GM10266 (cell line): ENCODE results near the gene REEP5.
"Not testable (repeated sequence)": the region's sequence is repeated elsewhere in the genome, so short reads cannot be mapped to it uniquely, and the experiment has no call there.

Experiments used
- DNase-seq: peaks from one replicate; pipeline ENCODE4 v3.0.0; 2012; ENCODE audit errors: extremely low spot score
- TF ChIP-seq, protein P1 (sequence below): IDR thresholded peaks from 2 replicates; pipeline ENCODE4 v1.5.1; 2012; ENCODE audit warnings: mild to moderate bottlenecking, low read depth; ENCODE audit not compliant: control insufficient read depth, insufficient read depth; ENCODE audit errors: missing control alignments

The REEP5 gene

DNA sequence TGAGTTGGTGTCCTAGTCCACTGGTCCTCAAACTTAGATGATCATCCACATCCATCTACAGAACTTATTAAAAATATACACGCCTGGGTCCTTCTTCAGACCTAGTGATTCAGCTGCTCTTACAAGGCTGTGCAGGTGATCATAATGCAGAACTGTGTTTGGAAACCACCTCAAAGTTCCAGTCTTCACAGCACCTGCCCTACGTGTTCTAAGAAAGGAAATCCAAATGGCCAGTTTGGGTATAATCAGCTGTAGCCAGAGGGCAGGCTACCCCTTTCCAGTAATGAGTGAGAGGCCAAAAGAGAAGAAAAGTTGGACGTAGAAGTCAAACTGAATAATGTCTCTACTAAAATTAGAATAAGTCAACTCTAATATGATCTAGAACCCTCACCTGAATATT is 15.4 kb downstream of the REEP5 start:
- no peak for DNase-seq
- TF ChIP-seq, protein P1, sequence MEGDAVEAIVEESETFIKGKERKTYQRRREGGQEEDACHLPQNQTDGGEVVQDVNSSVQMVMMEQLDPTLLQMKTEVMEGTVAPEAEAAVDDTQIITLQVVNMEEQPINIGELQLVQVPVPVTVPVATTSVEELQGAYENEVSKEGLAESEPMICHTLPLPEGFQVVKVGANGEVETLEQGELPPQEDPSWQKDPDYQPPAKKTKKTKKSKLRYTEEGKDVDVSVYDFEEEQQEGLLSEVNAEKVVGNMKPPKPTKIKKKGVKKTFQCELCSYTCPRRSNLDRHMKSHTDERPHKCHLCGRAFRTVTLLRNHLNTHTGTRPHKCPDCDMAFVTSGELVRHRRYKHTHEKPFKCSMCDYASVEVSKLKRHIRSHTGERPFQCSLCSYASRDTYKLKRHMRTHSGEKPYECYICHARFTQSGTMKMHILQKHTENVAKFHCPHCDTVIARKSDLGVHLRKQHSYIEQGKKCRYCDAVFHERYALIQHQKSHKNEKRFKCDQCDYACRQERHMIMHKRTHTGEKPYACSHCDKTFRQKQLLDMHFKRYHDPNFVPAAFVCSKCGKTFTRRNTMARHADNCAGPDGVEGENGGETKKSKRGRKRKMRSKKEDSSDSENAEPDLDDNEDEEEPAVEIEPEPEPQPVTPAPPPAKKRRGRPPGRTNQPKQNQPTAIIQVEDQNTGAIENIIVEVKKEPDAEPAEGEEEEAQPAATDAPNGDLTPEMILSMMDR = no peak

DNA sequence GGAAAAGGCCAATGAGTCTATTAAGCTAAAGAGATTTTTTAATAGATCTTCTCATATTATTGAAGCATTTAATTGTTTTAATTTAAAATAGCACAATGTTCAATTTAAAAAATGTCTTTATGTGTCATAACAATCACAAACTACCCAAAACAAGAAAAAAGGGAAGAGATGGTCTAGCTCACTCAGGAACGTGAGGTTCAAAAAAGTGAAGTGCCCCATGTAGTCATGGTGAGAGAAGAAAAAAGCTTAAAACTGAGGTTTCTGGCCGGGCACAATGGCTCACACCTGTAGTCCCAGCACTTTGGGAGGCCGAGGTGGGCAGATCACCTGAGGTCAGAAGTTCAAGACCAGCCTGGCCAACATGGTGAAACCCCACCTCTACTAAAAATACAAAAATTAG is 17.0 kb downstream of the REEP5 start:
- DNase-seq = not testable (repeated sequence)

DNA sequence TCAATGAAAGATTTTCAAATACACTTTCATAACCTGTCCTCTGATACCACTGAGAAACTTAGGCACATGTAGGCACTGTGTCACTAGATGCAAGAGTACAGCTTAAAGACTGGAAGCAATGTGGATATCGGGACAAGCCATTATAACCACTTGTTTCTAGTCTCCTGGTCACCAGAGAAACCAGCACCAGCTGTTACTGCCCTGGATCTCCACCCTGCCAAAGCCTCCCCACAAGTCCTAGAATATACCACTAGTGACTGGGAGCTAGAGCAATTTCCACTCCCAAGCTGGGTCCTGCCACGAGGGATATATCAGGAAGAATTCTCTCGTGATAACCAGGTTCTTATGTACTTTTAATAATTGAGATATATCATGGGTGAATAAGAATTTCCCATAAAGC is 19.5 kb downstream of the REEP5 start:
- no peak for DNase-seq

DNA sequence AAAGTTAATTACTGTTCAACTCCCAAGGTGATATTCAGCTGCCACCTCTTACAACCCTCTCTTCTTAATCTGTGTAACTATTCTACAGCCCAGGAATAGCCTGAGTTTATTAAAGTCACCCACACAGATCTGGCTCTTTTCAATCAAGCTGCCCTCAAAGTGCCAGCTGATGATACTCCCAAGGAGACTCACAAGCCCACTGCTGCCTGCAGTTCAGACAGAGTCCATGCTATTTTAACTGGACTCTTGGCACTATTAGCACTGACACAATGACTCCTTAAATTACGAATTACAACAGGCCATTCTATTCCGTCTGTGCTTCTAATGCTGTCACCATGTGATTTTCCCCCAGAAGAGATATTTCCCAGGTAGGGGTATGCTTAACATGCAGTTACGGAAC is 26.3 kb downstream of the REEP5 start:
- DNase-seq = no peak

More for the DNA sequence above, 19.5 kb downstream of the REEP5 start:
- TF ChIP-seq, protein P1 = no peak

DNA sequence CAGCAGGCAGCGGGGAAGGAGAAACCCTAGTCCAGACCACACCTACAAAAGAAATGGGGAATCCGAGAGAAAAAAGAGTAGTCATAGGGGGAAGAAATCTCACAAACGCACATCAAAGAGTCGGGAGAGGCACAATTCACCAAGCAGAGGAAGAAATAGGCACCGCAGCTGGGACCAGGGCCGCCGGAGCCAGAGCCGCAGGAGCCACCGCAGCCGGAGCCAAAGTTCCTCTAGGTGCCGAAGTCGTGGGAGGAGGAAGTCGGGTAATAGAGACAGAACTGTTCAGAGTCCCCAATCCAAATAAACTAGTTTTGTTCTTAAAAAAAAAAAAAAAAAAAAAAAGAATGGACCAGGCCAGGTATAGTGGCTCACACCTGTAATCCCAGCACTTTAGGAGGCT is 29.3 kb downstream of the REEP5 start:
- no peak for DNase-seq
- TF ChIP-seq, protein P1 = no peak

More for the DNA sequence above, 26.3 kb downstream of the REEP5 start:
- TF ChIP-seq, protein P1 = no peak

DNA sequence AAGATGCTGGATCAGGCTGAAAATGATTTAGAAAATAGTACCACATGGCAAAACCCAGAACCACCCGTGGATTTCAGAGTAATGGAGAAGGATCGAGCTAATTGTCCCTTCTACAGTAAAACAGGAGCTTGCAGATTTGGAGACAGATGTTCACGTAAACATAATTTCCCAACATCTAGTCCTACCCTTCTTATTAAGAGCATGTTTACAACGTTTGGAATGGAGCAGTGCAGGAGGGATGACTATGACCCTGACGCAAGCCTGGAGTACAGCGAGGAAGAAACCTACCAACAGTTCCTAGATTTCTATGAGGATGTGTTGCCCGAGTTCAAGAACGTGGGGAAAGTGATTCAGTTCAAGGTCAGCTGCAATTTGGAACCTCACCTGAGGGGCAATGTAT is 30.0 kb downstream of the REEP5 start:
- not testable (repeated sequence) for DNase-seq

DNA sequence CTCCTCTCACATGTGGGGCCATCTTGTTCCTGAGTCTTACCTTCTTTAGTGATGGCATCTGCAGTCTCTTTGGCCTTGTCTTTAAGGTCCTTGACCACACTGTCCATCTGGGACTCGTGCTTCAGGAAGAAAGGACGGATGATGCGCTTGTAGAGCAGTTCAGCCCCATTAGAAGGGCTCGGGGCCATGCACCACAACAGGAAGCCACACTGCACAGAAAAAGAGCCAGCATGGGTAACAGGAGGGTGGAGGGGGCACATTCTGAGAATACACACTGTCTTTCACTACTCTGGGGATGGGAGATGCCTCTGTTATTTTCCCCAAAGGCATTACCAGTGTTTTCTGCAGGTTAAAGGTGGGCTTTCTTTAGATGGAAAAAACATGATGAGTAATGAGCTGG is 35.1 kb downstream of the REEP5 start:
- DNase-seq = no peak
- TF ChIP-seq, protein P1 = no peak

DNA sequence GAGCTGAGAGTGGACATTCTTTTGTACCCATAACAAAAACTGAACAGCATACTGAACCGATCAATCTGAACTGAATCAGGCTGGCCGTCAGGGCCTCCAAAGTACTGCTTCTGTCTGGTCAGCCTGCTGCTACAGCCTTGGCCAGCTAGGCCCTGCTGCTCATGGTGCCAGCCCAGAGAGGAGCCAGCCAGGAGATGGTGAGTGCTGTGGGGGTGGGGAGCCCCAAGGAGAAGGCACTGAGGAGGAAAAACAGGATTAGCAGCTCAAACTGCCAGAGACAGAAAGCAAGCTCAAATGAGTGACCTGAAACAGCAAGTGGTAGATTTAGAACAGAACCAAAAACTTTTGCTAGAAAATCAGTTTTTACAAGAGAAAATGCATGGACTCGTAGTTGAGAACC is 37.0 kb downstream of the REEP5 start:
- no peak for DNase-seq
- TF ChIP-seq, protein P1 = no peak

DNA sequence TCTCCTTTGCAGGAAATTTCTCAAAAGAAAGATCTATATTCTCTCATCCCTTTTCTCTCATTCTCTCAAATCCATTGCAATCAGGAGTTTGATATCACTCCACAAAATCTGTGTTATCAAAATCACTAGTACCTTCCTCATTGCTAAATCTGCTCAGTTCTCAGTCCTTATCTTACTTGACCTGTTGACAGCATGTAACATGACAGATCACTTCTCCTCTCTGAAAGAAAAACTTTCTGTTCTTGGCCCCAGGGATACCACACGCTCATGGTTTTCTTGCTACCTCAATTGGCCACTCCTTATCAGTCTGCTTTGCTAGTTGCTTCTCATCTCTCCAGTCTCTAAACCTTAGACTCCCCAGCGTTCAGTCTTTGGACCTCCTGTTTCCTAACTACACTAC is 38.8 kb downstream of the REEP5 start:
- DNase-seq = no peak
- TF ChIP-seq, protein P1 = no peak
